ENCODE data around the gene LCN2. TPM values are rescaled to one million over a fixed set of nuclear protein-coding genes. Genes with fewer than 3 reads are reported as not detected.

LCN2 gene
- total RNA-seq, 3 donors from 2014 or later: not detected

DNA sequence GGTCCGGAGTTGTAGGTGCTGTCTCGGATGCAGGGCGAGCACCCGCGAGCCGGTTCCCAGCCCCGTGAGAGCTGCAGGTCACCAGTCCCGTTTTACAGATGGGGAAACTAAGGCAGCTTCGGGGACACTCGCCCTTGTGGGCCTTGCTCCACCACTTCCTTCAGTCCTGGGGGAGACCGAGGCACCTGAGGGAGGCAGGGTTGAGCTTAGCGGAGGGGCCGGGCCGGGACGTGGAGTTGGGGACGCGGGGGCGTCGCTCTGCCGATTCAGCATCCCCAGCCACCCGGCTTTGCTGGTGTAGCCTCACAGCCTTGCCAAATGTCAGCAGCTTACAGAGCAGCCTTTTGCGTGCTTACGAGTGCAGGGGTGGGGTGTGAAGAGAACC, 11.3 kb downstream of the LCN2 start:
- no peaks in the 10 kb centered on the region for H3K27me3 Mint-ChIP-seq (ENCODE audit: low read depth)
- peaks cover 12% of the 10 kb centered on the region for H3K36me3 Mint-ChIP-seq (ENCODE audit: insufficient read depth)
- peak; percentile 64 for DNase-seq
- H3K4me1 Mint-ChIP-seq (ENCODE audit: low read depth): peaks cover 21% of the 10 kb centered on the region
- H3K9me3 Mint-ChIP-seq: no peaks in the 10 kb centered on the region
- peak overlapping the region; percentile 82 for H3K4me3 Mint-ChIP-seq
- peak; percentile 56 to 60 for ATAC-seq

GRCh38 chr9:128161215-128161902, 12.1 kb downstream of the LCN2 start:
- no peak for ATAC-seq
- Mint-ChIP-seq H3K36me3 (ENCODE audit: insufficient read depth) (peaks cover 14% of the 10 kb centered on the region), H3K4me3 (peak overlapping the region; percentile 82), H3K4me1 (ENCODE audit: low read depth) (peaks cover 21% of the 10 kb centered on the region), H3K9me3 (no peaks in the 10 kb centered on the region), H3K27me3 (ENCODE audit: low read depth) (no peaks in the 10 kb centered on the region)
- DNase-seq: no peak

GRCh38 chr9:128162215-128163026, 13.2 kb downstream of the LCN2 start:
- peak overlapping the region; percentile 82 for H3K4me3 Mint-ChIP-seq
- DNase-seq: no peak

GRCh38 chr9:128163027-128163515, 13.8 kb downstream of the LCN2 start:
- DNase-seq (no peak), ATAC-seq (no peak)
- no peaks in the 10 kb centered on the region for H3K27me3 Mint-ChIP-seq (ENCODE audit: low read depth)
- H3K4me3 Mint-ChIP-seq: peak overlapping the region; percentile 46
- no peaks in the 10 kb centered on the region for H3K9me3 Mint-ChIP-seq
- peaks cover 21% of the 10 kb centered on the region for H3K4me1 Mint-ChIP-seq (ENCODE audit: low read depth)
- peaks cover 17% of the 10 kb centered on the region for H3K36me3 Mint-ChIP-seq (ENCODE audit: insufficient read depth)

More at GRCh38 chr9:128162215-128163026, 13.2 kb downstream of the LCN2 start:
- peaks cover 21% of the 10 kb centered on the region for H3K4me1 Mint-ChIP-seq (ENCODE audit: low read depth)
- no peak for ATAC-seq
- no peaks in the 10 kb centered on the region for H3K27me3 Mint-ChIP-seq (ENCODE audit: low read depth)
- no peaks in the 10 kb centered on the region for H3K9me3 Mint-ChIP-seq
- peaks cover 17% of the 10 kb centered on the region for H3K36me3 Mint-ChIP-seq (ENCODE audit: insufficient read depth)

- DNase-seq: no peak
- H3K4me3 Mint-ChIP-seq: no peak overlapping the region
- ATAC-seq: no peak
- no peaks in the 10 kb centered on the region for H3K27me3 Mint-ChIP-seq (ENCODE audit: low read depth)
- peaks cover 21% of the 10 kb centered on the region for H3K4me1 Mint-ChIP-seq (ENCODE audit: low read depth)
- H3K9me3 Mint-ChIP-seq: no peaks in the 10 kb centered on the region
- H3K36me3 Mint-ChIP-seq (ENCODE audit: insufficient read depth): peaks cover 20% of the 10 kb centered on the region
Observed at GRCh38 chr9:128163523-128164306, 14.5 kb downstream of the LCN2 start.

GRCh38 chr9:128164307-128164885, 15.1 kb downstream of the LCN2 start:
- DNase-seq (no peak), ATAC-seq (no peak)
- Mint-ChIP-seq H3K4me1 (ENCODE audit: low read depth) (peaks cover 19% of the 10 kb centered on the region), H3K4me3 (no peak overlapping the region), H3K9me3 (no peaks in the 10 kb centered on the region), H3K36me3 (ENCODE audit: insufficient read depth) (peaks cover 23% of the 10 kb centered on the region), H3K27me3 (ENCODE audit: low read depth) (no peaks in the 10 kb centered on the region)

DNA sequence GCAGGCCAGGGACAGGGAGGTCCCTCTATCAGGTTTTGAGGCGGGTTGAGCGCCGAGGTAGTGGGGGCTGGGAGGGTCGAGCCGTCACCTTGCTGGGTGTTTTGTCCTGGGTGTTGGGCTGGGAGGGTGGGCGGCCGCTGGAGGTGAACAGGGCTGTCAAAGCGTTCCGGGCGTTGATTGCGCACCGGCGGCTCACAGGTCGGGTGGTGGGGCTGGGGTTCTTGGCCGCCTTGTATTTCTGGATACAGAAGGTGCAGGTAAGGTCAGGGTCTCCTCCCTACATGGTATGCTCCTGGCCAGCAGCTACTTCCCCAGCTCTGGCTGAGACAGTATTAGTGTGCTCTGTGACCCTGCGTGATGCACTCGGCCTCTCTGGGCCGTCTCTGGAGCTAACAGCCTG, 16.9 kb downstream of the LCN2 start:
- Mint-ChIP-seq H3K27me3 (ENCODE audit: low read depth) (no peaks in the 10 kb centered on the region), H3K9me3 (no peaks in the 10 kb centered on the region), H3K4me3 (no peak overlapping the region), H3K36me3 (ENCODE audit: insufficient read depth) (peaks cover 30% of the 10 kb centered on the region), H3K4me1 (ENCODE audit: low read depth) (peaks cover 14% of the 10 kb centered on the region)
- DNase-seq: no peak
- no peak for ATAC-seq

DNA sequence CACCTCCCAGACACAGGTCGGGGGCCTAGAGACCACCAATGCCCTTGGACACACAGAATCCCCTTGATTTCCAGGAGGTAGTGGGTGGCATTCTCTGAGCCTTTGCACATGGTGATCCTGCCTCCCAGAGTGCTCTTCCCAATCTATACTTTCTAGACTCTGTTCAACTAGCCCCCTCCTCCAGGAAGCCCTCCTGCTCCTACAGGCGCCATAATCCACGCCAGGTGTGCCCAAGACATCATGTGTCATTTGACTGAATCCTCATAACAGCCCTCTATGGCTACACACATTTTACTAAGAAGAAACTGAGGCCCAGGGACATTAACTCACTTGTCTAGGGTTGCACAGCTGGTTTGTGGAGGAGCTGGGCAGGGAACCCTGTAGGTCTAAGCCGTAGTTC, 18.0 kb downstream of the LCN2 start:
- no peak for DNase-seq
- no peak for ATAC-seq
- Mint-ChIP-seq H3K9me3 (no peaks in the 10 kb centered on the region), H3K4me1 (ENCODE audit: low read depth) (peaks cover 5% of the 10 kb centered on the region), H3K36me3 (ENCODE audit: insufficient read depth) (peaks cover 30% of the 10 kb centered on the region), H3K27me3 (ENCODE audit: low read depth) (no peaks in the 10 kb centered on the region), H3K4me3 (no peak overlapping the region)

DNA sequence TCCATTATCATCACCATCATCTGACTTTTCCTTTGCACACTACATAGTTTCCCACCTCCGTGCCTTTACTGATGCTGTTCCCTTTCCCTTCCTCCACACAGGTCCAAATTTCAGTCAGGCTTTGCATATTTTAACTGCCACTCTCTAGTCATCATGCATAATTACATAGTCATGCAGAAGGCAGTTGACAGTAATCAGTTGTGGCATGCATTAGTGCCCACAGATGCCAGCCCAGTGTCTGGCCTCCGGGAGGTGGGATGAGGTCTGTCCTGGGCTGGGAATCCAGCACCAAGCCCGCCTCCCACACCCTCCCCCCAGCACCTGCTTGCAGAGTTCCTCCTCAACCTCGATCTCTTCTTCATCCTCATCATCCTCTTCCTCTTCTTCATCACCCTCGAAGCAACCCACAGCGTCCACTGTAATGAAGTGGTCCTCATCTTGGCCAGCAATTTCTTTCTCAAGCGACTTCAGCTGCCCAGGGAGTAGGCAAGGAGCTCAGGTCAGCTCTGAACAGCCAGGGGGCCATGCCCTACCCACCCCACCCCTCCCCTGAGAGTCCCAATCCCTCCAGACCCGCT, 19.6 kb downstream of the LCN2 start:
- no peaks in the 10 kb centered on the region for H3K27me3 Mint-ChIP-seq (ENCODE audit: low read depth)
- no peak overlapping the region for H3K4me3 Mint-ChIP-seq
- H3K9me3 Mint-ChIP-seq: no peaks in the 10 kb centered on the region
- DNase-seq: no peak
- H3K36me3 Mint-ChIP-seq (ENCODE audit: insufficient read depth): peaks cover 23% of the 10 kb centered on the region
- no peak for ATAC-seq
- no peaks in the 10 kb centered on the region for H3K4me1 Mint-ChIP-seq (ENCODE audit: low read depth)

- ATAC-seq (no peak), DNase-seq (no peak)
- Mint-ChIP-seq H3K4me1 (ENCODE audit: low read depth) (no peaks in the 10 kb centered on the region), H3K36me3 (ENCODE audit: insufficient read depth) (peaks cover 19% of the 10 kb centered on the region), H3K27me3 (ENCODE audit: low read depth) (no peaks in the 10 kb centered on the region), H3K4me3 (no peak overlapping the region), H3K9me3 (no peaks in the 10 kb centered on the region)
Observed at GRCh38 chr9:128169492-128169891, 20.2 kb downstream of the LCN2 start.

- Mint-ChIP-seq H3K4me3 (no peak overlapping the region), H3K36me3 (ENCODE audit: insufficient read depth) (peaks cover 19% of the 10 kb centered on the region)
- no peak for ATAC-seq
Observed at GRCh38 chr9:128169925-128170324, 20.7 kb downstream of the LCN2 start.

GRCh38 chr9:128174062-128174461, 24.8 kb downstream of the LCN2 start:
- H3K4me3 Mint-ChIP-seq: no peak overlapping the region
- no peaks in the 10 kb centered on the region for H3K27me3 Mint-ChIP-seq (ENCODE audit: low read depth)
- DNase-seq: no peak
- H3K4me1 Mint-ChIP-seq (ENCODE audit: low read depth): no peaks in the 10 kb centered on the region
- peaks cover 18% of the 10 kb centered on the region for H3K36me3 Mint-ChIP-seq (ENCODE audit: insufficient read depth)
- ATAC-seq: no peak
- no peaks in the 10 kb centered on the region for H3K9me3 Mint-ChIP-seq

More at GRCh38 chr9:128169925-128170324, 20.7 kb downstream of the LCN2 start:
- Mint-ChIP-seq H3K27me3 (ENCODE audit: low read depth) (no peaks in the 10 kb centered on the region), H3K9me3 (no peaks in the 10 kb centered on the region), H3K4me1 (ENCODE audit: low read depth) (no peaks in the 10 kb centered on the region)
- DNase-seq: no peak

GRCh38 chr9:128175102-128175563, 25.9 kb downstream of the LCN2 start:
- no peaks in the 10 kb centered on the region for H3K9me3 Mint-ChIP-seq
- H3K27me3 Mint-ChIP-seq (ENCODE audit: low read depth): no peaks in the 10 kb centered on the region
- ATAC-seq (no peak), DNase-seq (no peak)
- no peaks in the 10 kb centered on the region for H3K4me1 Mint-ChIP-seq (ENCODE audit: low read depth)
- H3K36me3 Mint-ChIP-seq (ENCODE audit: insufficient read depth): peaks cover 16% of the 10 kb centered on the region
- H3K4me3 Mint-ChIP-seq: no peak overlapping the region

Data from activated T-cell treated with anti-CD3 and anti-CD28 coated beads, Interleukin-2, amount 50 U/mL, for 4 hours (primary cell).